H9 (cell line): ENCODE data around the gene CTXN1. TPM values are rescaled to one million over a fixed set of nuclear protein-coding genes. Genes with fewer than 3 reads are reported as not detected.

Source experiments
- DNase-seq: peaks from one replicate; pipeline ENCODE4 v3.0.0-alpha.2; 2017
- H2AFZ ChIP-seq: one replicate; pipeline ENCODE4 v1.6.1; 2013; ENCODE audit warnings: mild to moderate bottlenecking, low read length, control low read depth, moderate library complexity
- H2AK5ac ChIP-seq: 2 replicates; pipeline ENCODE4 v1.6.1; 2013; ENCODE audit warnings: low read length, control low read depth, mixed read lengths; ENCODE audit not compliant: insufficient read length
- H2BK120ac ChIP-seq: one replicate; pipeline ENCODE4 v1.6.1; 2013; ENCODE audit warnings: low read depth, mild to moderate bottlenecking, low read length, control low read depth, inconsistent platforms; ENCODE audit not compliant: poor library complexity, severe bottlenecking
- H2BK12ac ChIP-seq: 2 replicates; pipeline ENCODE4 v1.6.1; 2013; ENCODE audit warnings: low read length, control low read depth, mixed read lengths, low read depth; ENCODE audit not compliant: insufficient read length
- H2BK15ac ChIP-seq: 2 replicates; pipeline ENCODE4 v1.6.1; 2013; ENCODE audit warnings: low read depth, low read length, control low read depth
- H2BK20ac ChIP-seq: one replicate; pipeline ENCODE4 v1.6.1; 2013; ENCODE audit warnings: low read depth, mild to moderate bottlenecking, low read length, control low read depth, inconsistent platforms; ENCODE audit not compliant: poor library complexity, severe bottlenecking
- H2BK5ac ChIP-seq: 2 replicates; pipeline ENCODE4 v1.6.1; 2013; ENCODE audit warnings: low read length, control low read depth, mixed read lengths; ENCODE audit not compliant: insufficient read length
- H3K14ac ChIP-seq: 2 replicates; pipeline ENCODE4 v1.6.1; 2013; ENCODE audit warnings: low read length, control low read depth; ENCODE audit not compliant: insufficient read depth
- H3K18ac ChIP-seq: 2 replicates; pipeline ENCODE4 v1.6.1; 2013; ENCODE audit warnings: low read depth, mild to moderate bottlenecking, mixed read lengths, low read length, control low read depth; ENCODE audit not compliant: insufficient read length
- H3K23ac ChIP-seq: 2 replicates; pipeline ENCODE4 v1.6.1; 2013; ENCODE audit warnings: low read length, control low read depth, mixed read lengths, low read depth; ENCODE audit not compliant: insufficient read length
- H3K23me2 ChIP-seq: 2 replicates; pipeline ENCODE4 v1.6.1; 2013; ENCODE audit warnings: low read depth, mild to moderate bottlenecking, mixed read lengths, low read length, control low read depth; ENCODE audit not compliant: insufficient read length, poor library complexity, severe bottlenecking
- H3K27ac ChIP-seq: 2 replicates; pipeline ENCODE4 v1.5.1; 2013; ENCODE audit warnings: low read length, control low read depth, mixed read lengths, low read depth; ENCODE audit not compliant: insufficient read length
- H3K27me3 ChIP-seq: 2 replicates; pipeline ENCODE4 v1.6.1; 2013; ENCODE audit warnings: low read length, control low read depth, inconsistent platforms; ENCODE audit not compliant: insufficient read depth
- H3K4ac ChIP-seq: 2 replicates; pipeline ENCODE4 v1.6.1; 2013; ENCODE audit warnings: low read depth, mild to moderate bottlenecking, control low read depth, inconsistent platforms, low read length, moderate library complexity
- H3K4me1 ChIP-seq: 2 replicates; pipeline ENCODE4 v1.6.1; 2013; ENCODE audit warnings: low read length, control low read depth, inconsistent platforms; ENCODE audit not compliant: insufficient read depth
- H3K4me2 ChIP-seq: 2 replicates; pipeline ENCODE4 v1.6.1; 2013; ENCODE audit warnings: low read length, control low read depth, mixed read lengths; ENCODE audit not compliant: insufficient read length, insufficient read depth
- H3K56ac ChIP-seq: 2 replicates; pipeline ENCODE4 v1.6.1; 2013; ENCODE audit warnings: low read depth, mild to moderate bottlenecking, mixed read lengths, low read length, control low read depth; ENCODE audit not compliant: insufficient read length
- H3K79me1 ChIP-seq: 2 replicates; pipeline ENCODE4 v1.6.1; 2013; ENCODE audit warnings: low read depth, mild to moderate bottlenecking, moderate library complexity, low read length, control low read depth, inconsistent platforms; ENCODE audit not compliant: insufficient read depth, poor library complexity, severe bottlenecking
- H3K79me2 ChIP-seq: 2 replicates; pipeline ENCODE4 v1.6.1; 2013; ENCODE audit warnings: low read length, control low read depth, inconsistent platforms; ENCODE audit not compliant: insufficient read depth
- H3K9ac ChIP-seq: 2 replicates; pipeline ENCODE4 v1.6.1; 2013; ENCODE audit warnings: low read length, control low read depth, mixed read lengths; ENCODE audit not compliant: insufficient read length; ENCODE audit errors: extremely low read depth
- H3K9me3 ChIP-seq: one replicate; pipeline ENCODE4 v1.6.1; 2013; ENCODE audit warnings: low read depth, low read length, inconsistent platforms; ENCODE audit not compliant: control insufficient read depth
- H3T11ph ChIP-seq: one replicate; pipeline ENCODE4 v1.6.1; 2013; ENCODE audit warnings: mild to moderate bottlenecking, low read length, control low read depth, inconsistent platforms
- H4K20me1 ChIP-seq: one replicate; pipeline ENCODE4 v1.6.1; 2013; ENCODE audit not compliant: control insufficient read depth, insufficient read length, insufficient read depth
- H4K5ac ChIP-seq: 2 replicates; pipeline ENCODE4 v1.6.1; 2013; ENCODE audit warnings: low read depth, mild to moderate bottlenecking, mixed read lengths, low read length, control low read depth; ENCODE audit not compliant: insufficient read length
- H4K8ac ChIP-seq: replicated peaks from 2 replicates; pipeline ENCODE4 v1.6.1; 2013; ENCODE audit warnings: low read length, control low read depth, mixed read lengths, low read depth; ENCODE audit not compliant: insufficient read length
- H4K91ac ChIP-seq: 2 replicates; pipeline ENCODE4 v1.6.1; 2013; ENCODE audit warnings: low read depth, mild to moderate bottlenecking, moderate library complexity, mixed read lengths, low read length, control low read depth; ENCODE audit not compliant: insufficient read length
- H3K27ac Mint-ChIP-seq, 3 experiments: 2 replicates in 2 of 3; 3 replicates in 1 of 3; pipeline ENCODE4 v1.8.0; 2020 to 2021; ENCODE audit warnings: mixed read lengths in 3 of 3, mild to moderate bottlenecking in 1 of 3, moderate library complexity in 1 of 3
- H3K27me3 Mint-ChIP-seq: 2 replicates; pipeline ENCODE4 v1.8.0; 2021; ENCODE audit warnings: low read depth, mild to moderate bottlenecking, moderate library complexity, mixed read lengths
- H3K36me3 Mint-ChIP-seq, 3 experiments: 2 replicates in 2 of 3; 3 replicates in 1 of 3; pipeline ENCODE4 v1.8.0; 2020 to 2021; ENCODE audit warnings: low read depth in 3 of 3, mixed read lengths in 3 of 3; ENCODE audit not compliant: insufficient read depth in 1 of 3
- H3K4me1 Mint-ChIP-seq, 2 experiments: 2 replicates each; pipeline ENCODE4 v1.8.0; 2020; ENCODE audit warnings: mixed read lengths in 2 of 2
- H3K4me3 Mint-ChIP-seq, 2 experiments: 2 replicates in 1 of 2; 3 replicates in 1 of 2; pipeline ENCODE4 v1.8.0; 2020 to 2021; ENCODE audit warnings: mild to moderate bottlenecking in 2 of 2, mixed read lengths in 2 of 2, moderate library complexity in 1 of 2
- H3K9me3 Mint-ChIP-seq, 2 experiments: 2 replicates in 1 of 2; 3 replicates in 1 of 2; pipeline ENCODE4 v1.8.0; 2020; ENCODE audit warnings: mild to moderate bottlenecking in 2 of 2, mixed read lengths in 2 of 2, moderate library complexity in 1 of 2
- CTCF ChIP-seq: fragments of 200-600 bp; sonication (generic); conservative IDR thresholded peaks from 3 replicates; pipeline ENCODE4 v1.8.0; 2021; ENCODE audit warnings: antibody characterized with exemption, mild to moderate bottlenecking
- WGBS: extraction: QIAGEN DNeasy Blood & Tissue Kit; methylation state at CpG from one replicate; pipeline ENCODE4 v1.1.7; 2013; ENCODE audit warnings: missing lambda C conversion rate, low lambda C conversion rate, mixed read lengths; ENCODE audit not compliant: insufficient read length; ENCODE audit errors: extremely low coverage; 5-methylcytosine and 5-hydroxymethylcytosine counted together
- total RNA-seq: library from RNA; stranded (reverse); gene quantifications from 2 replicates; pipeline ENCODE4 v1.2.1, GENCODE V29; 2021

Gene CTXN1
- total RNA-seq, 1 experiment from 2014 or later: 22.7 TPM

GRCh38 chr19:7928741-7929701 is 3.1 kb upstream of the CTXN1 start:
- H3K4me3 Mint-ChIP-seq: no peak overlapping the region; a peak in 1 of 5 replicates
- H3K27ac Mint-ChIP-seq: peak overlapping the region in 2 of 3 experiments; percentile 78 to 88; a peak in 4 of 7 replicates

More at GRCh38 chr19:7928741-7929701, 3.1 kb upstream of the CTXN1 start:
- Histone ChIP-seq H2BK12ac (no peak overlapping the region), H3K27ac (no peak overlapping the region), H3K9me3 (no peaks in the 10 kb centered on the region), H3K23me2 (no peaks in the 10 kb centered on the region), H4K5ac (no peak overlapping the region), H2BK15ac (no peak overlapping the region), H4K8ac (no peak overlapping the region), H3K4ac (no peak overlapping the region), H4K20me1 (no peaks in the 10 kb centered on the region), H2BK120ac (no peak overlapping the region), H3K79me2 (no peaks in the 10 kb centered on the region), H2AFZ (no peak overlapping the region), H3K4me1 (0 out of 2 replicates have a peak, but pooled peaks cover 4% of the 10 kb centered on the region), H3K79me1 (no peaks in the 10 kb centered on the region), H2BK5ac (no peak overlapping the region), H2BK20ac (no peak overlapping the region), H3K23ac (no peak overlapping the region), H3K18ac (no peak overlapping the region), H3T11ph (no peak overlapping the region), H3K56ac (no peak overlapping the region), H4K91ac (no peak overlapping the region), H3K9ac (no peak overlapping the region), H3K14ac (no peak overlapping the region), H3K4me2 (no peak overlapping the region), H3K27me3 (no peaks in the 10 kb centered on the region), H2AK5ac (no peak overlapping the region)
- H3K27me3 Mint-ChIP-seq: no peaks in the 10 kb centered on the region
- H3K36me3 Mint-ChIP-seq: peaks cover 9 to 54% (median 32%) of the 10 kb centered on the region in 3 experiments; a peak in 6 of 7 replicates
- peaks cover 6 to 11% of the 10 kb centered on the region in 2 experiments for H3K4me1 Mint-ChIP-seq
- no CpG with 5 or more reads among the region's 24 CpGs for WGBS
- peak; percentile 70 for TF ChIP-seq CTCF
- peak; percentile 79 for DNase-seq
- no peaks in the 10 kb centered on the region for H3K9me3 Mint-ChIP-seq
